ENCODE measurements around the gene SLC25A29. TPM values are rescaled to one million over a fixed set of nuclear protein-coding genes. Genes with fewer than 3 reads are reported as not detected.

The SLC25A29 gene
- total RNA-seq, 1 experiment from 2014 or later, result 179 TPM

DNA sequence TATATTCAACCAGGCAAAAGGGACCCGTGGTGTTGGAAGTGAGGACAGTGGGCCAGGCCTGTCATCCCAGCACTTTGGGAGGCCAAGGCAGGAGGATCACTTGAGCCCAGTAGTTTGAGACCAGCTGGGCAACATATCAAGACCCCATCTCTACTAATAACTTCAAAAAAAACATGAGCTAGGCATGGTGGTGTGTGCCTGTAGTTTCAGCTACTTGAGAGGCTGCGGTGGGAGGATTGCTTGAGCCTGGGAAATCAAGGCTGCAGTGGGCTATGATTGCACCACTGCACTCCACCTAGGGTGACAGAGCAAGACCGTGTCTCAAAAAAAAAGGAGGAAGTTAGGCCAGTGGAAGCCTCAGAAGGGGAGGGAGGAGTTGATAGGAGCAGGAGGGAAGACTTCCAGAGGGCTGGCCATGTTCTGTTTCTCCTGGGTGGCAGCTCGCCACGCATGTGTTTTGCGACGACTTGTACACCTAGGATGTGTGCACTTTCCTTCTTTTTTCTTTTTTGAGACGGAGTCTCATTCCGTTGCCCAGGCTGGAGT, 10.1 kb downstream of the SLC25A29 start:
- no peak for DNase-seq (ENCODE audit: low spot score)
- Mint-ChIP-seq H3K9me3 (no peaks in the 10 kb centered on the region), H3K36me3 (peaks cover 31% of the 10 kb centered on the region), H3K27ac (no peak overlapping the region), H3K4me1 (no peaks in the 10 kb centered on the region), H3K4me3 (no peak overlapping the region), H3K27me3 (ENCODE audit: low read depth) (no peaks in the 10 kb centered on the region)
- TF ChIP-seq ZNF121 (CRISPR knock-in tag; IDR thresholded peaks at IDR 0.05), result 0 out of 2 replicates have a peak, but pooled peaks have one; percentile 26
- TF ChIP-seq, protein P1, sequence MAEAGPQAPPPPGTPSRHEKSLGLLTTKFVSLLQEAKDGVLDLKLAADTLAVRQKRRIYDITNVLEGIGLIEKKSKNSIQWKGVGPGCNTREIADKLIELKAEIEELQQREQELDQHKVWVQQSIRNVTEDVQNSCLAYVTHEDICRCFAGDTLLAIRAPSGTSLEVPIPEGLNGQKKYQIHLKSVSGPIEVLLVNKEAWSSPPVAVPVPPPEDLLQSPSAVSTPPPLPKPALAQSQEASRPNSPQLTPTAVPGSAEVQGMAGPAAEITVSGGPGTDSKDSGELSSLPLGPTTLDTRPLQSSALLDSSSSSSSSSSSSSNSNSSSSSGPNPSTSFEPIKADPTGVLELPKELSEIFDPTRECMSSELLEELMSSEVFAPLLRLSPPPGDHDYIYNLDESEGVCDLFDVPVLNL (CRISPR knock-in tag; IDR thresholded peaks at IDR 0.05; ENCODE audit: borderline replicate concordance, low read depth), result no peak
- ATAC-seq, result no peak
- POLR2A ChIA-PET, result interaction anchor here (1.8 kb wide), 1 partner anchor 11 kb away, joined by 5 read pairs; no protein-coding TSS in a partner anchor
- CTCF ChIA-PET, result interaction anchor here (2.2 kb wide), 1 partner anchor 11 kb away, joined by 10 read pairs; no protein-coding TSS in a partner anchor

DNA sequence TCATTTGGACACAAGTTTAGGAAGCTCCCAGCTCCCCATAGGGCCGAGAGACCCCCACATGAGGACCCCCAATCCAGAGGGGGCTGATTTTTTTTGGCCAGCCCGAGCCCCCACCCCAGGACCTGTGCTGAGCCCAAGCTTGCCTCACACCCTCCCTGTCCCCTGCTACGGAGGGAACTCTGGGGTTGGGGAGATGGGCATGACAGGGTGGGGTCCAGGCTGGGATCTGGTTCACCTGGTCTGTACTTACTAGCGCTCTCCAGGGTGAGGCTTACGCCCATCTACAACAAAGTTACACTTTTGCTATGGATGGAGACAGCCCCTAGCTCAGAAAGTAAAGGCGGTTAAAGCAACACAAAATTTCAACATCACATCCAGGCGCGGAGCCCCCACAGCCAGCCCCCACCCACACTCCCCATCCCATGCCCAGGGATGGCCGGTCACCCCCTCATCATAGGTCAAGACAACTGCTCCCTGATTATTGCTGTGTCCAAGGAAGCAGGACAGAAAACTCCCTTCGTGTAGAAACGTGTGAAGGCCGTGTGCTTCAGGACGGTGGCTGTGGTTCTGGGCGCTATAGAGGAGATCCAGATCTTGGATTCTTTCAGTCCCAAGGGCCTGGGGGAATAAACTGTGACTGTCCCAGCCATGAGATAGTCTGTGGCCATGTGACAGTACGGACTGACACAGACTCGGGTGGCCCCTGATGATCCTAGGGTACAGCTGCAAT, 10.7 kb downstream of the SLC25A29 start:
- no peaks in the 10 kb centered on the region for H3K27me3 Mint-ChIP-seq (ENCODE audit: low read depth)
- DNase-seq (ENCODE audit: low spot score) (no peak), ATAC-seq (no peak)
- no peaks in the 10 kb centered on the region for H3K9me3 Mint-ChIP-seq
- no peak overlapping the region for H3K27ac Mint-ChIP-seq
- no peak overlapping the region for H3K4me3 Mint-ChIP-seq
- TF ChIP-seq SOX15 (CRISPR knock-in tag; IDR thresholded peaks at IDR 0.05) (no peak), ZNF317 (CRISPR knock-in tag; IDR thresholded peaks at IDR 0.05; ENCODE audit: borderline replicate concordance, low read depth) (no peak), ZNF671 (CRISPR knock-in tag; IDR thresholded peaks at IDR 0.05) (no peak), ELF4 (CRISPR knock-in tag; IDR thresholded peaks at IDR 0.05; ENCODE audit: low read depth) (no peak), ZNF396 (CRISPR knock-in tag; IDR thresholded peaks at IDR 0.05; ENCODE audit: borderline replicate concordance) (no peak), ETV6 (CRISPR knock-in tag; IDR thresholded peaks at IDR 0.05) (no peak)
- TF ChIP-seq, protein P1 (CRISPR knock-in tag; IDR thresholded peaks at IDR 0.05; ENCODE audit: borderline replicate concordance, low read depth), result no peak
- peaks cover 35% of the 10 kb centered on the region for H3K36me3 Mint-ChIP-seq
- ChIA-PET POLR2A (no interaction called here), CTCF (interaction anchor here (1.7 to 2.2 kb wide), 2 partner anchors 10 kb away, joined by 9 to 10 read pairs; no protein-coding TSS in a partner anchor)
- H3K4me1 Mint-ChIP-seq, result 0 out of 2 replicates have a peak, but pooled peaks cover 3% of the 10 kb centered on the region

DNA sequence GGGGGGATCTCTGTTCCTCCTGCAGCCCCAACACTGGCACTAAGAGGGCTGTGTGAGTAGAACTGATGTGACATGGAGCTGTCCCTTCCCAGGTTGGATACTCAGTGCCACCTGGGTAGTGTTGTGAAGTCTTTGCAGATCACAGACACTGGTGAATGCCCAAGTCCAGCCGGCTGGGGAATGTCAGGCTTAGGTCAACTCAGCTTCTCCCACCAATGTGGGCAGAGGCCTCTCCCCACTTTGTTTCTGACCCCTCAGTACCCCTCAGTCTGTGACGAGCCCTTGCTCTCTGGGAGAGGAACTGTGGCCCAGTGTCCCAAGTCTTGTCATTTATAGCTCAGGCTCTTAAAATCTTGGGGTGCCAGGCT, 11.3 kb downstream of the SLC25A29 start:
- Mint-ChIP-seq H3K4me1 (peaks cover 4% of the 10 kb centered on the region), H3K36me3 (peaks cover 35% of the 10 kb centered on the region), H3K27me3 (ENCODE audit: low read depth) (no peaks in the 10 kb centered on the region), H3K4me3 (no peak overlapping the region), H3K9me3 (no peaks in the 10 kb centered on the region), H3K27ac (no peak overlapping the region)
- CTCF ChIA-PET, result interaction anchor here (1.7 kb wide), 1 partner anchor 9 kb away, joined by 9 read pairs; no protein-coding TSS in a partner anchor
- TF ChIP-seq TP53 (CRISPR knock-in tag; IDR thresholded peaks at IDR 0.05) (no peak), MXD4 (CRISPR knock-in tag; IDR thresholded peaks at IDR 0.05; ENCODE audit: borderline replicate concordance) (no peak), FOXP1 (CRISPR knock-in tag; IDR thresholded peaks at IDR 0.05; ENCODE audit: borderline replicate concordance) (no peak), OVOL2 (CRISPR knock-in tag; IDR thresholded peaks at IDR 0.05; ENCODE audit: borderline replicate concordance) (no peak), JAZF1 (CRISPR knock-in tag; IDR thresholded peaks at IDR 0.05) (no peak), CREM (CRISPR knock-in tag; IDR thresholded peaks at IDR 0.05) (no peak), NFATC4 (CRISPR knock-in tag; IDR thresholded peaks at IDR 0.05) (no peak), ATF1 (CRISPR knock-in tag; IDR thresholded peaks at IDR 0.05) (no peak), SOX15 (CRISPR knock-in tag; IDR thresholded peaks at IDR 0.05) (no peak)
- TF ChIP-seq, protein P2, sequence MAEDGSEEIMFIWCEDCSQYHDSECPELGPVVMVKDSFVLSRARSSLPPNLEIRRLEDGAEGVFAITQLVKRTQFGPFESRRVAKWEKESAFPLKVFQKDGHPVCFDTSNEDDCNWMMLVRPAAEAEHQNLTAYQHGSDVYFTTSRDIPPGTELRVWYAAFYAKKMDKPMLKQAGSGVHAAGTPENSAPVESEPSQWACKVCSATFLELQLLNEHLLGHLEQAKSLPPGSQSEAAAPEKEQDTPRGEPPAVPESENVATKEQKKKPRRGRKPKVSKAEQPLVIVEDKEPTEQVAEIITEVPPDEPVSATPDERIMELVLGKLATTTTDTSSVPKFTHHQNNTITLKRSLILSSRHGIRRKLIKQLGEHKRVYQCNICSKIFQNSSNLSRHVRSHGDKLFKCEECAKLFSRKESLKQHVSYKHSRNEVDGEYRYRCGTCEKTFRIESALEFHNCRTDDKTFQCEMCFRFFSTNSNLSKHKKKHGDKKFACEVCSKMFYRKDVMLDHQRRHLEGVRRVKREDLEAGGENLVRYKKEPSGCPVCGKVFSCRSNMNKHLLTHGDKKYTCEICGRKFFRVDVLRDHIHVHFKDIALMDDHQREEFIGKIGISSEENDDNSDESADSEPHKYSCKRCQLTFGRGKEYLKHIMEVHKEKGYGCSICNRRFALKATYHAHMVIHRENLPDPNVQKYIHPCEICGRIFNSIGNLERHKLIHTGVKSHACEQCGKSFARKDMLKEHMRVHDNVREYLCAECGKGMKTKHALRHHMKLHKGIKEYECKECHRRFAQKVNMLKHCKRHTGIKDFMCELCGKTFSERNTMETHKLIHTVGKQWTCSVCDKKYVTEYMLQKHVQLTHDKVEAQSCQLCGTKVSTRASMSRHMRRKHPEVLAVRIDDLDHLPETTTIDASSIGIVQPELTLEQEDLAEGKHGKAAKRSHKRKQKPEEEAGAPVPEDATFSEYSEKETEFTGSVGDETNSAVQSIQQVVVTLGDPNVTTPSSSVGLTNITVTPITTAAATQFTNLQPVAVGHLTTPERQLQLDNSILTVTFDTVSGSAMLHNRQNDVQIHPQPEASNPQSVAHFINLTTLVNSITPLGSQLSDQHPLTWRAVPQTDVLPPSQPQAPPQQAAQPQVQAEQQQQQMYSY (CRISPR knock-in tag; IDR thresholded peaks at IDR 0.05), result no peak
- TF ChIP-seq, protein P3, sequence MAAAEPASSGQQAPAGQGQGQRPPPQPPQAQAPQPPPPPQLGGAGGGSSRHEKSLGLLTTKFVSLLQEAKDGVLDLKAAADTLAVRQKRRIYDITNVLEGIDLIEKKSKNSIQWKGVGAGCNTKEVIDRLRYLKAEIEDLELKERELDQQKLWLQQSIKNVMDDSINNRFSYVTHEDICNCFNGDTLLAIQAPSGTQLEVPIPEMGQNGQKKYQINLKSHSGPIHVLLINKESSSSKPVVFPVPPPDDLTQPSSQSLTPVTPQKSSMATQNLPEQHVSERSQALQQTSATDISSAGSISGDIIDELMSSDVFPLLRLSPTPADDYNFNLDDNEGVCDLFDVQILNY (CRISPR knock-in tag; IDR thresholded peaks at IDR 0.05), result no peak
- TF ChIP-seq, protein P4, sequence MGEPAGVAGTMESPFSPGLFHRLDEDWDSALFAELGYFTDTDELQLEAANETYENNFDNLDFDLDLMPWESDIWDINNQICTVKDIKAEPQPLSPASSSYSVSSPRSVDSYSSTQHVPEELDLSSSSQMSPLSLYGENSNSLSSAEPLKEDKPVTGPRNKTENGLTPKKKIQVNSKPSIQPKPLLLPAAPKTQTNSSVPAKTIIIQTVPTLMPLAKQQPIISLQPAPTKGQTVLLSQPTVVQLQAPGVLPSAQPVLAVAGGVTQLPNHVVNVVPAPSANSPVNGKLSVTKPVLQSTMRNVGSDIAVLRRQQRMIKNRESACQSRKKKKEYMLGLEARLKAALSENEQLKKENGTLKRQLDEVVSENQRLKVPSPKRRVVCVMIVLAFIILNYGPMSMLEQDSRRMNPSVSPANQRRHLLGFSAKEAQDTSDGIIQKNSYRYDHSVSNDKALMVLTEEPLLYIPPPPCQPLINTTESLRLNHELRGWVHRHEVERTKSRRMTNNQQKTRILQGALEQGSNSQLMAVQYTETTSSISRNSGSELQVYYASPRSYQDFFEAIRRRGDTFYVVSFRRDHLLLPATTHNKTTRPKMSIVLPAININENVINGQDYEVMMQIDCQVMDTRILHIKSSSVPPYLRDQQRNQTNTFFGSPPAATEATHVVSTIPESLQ (CRISPR knock-in tag; IDR thresholded peaks at IDR 0.05), result no peak
- POLR2A ChIA-PET, result no interaction called here
- ATAC-seq, result no peak
- no peak for DNase-seq (ENCODE audit: low spot score)
